Activated gamma-delta T cell treated with Interleukin-2 at 50 U/mL for 16 hours (primary cell): ENCODE measurements around the gene CELF2.
"Not testable (repeated sequence)": the region's sequence is repeated elsewhere in the genome, so short reads cannot be mapped to it uniquely, and the experiment has no call there.

Experiments
- DNase-seq: peaks from one replicate; pipeline ENCODE4 v3.0.0-alpha.2; 2020

Gene CELF2

DNA sequence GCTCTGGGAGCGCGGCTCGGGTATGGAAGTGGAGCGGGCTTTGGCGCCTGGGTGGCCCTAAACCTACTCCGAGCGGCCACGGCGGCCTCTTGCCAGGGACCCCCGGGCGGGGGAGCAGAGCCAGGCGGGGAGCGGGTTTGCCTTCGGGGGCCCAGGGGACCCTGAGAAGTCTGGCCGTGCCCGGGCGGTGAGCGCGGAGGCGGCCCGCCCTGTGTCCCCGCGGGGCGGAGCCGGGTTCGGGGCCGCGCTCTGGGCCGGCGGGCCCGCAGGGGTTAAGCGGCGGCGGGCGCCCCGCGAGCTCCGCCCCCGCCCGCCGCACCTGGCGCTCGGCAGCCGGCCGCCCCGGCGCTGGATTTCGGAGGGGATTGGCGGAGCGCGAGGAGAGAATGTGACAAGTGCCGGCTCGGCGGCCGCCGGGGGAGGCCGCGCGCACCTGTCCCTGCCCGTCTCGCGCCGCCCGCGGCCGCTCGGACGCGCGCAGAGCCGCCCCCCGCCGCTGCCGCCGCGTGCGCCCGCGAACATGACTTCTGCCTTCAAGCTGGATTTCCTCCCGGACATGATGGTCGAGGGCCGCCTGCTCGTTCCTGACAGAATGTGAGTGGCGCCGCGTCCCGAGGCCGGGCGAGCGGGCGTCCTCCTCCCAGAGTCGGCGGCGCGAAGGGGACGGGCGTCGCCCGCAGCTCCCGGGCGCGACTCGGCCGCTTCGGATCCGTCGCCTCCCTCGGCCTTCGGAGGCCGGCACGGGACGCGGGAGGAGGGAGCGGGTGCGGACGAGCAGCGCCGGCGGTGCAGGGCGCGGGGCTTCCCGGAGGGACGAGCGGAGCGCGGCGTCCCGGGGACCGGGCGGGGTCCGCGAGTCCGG is at the start of gene CELF2:
CELF2 (plus strand) TSS at position 303 of the 862 bp plus-strand sequence; CDS start at position 521, 218 bp downstream.
- peak; percentile 30 for DNase-seq

DNA sequence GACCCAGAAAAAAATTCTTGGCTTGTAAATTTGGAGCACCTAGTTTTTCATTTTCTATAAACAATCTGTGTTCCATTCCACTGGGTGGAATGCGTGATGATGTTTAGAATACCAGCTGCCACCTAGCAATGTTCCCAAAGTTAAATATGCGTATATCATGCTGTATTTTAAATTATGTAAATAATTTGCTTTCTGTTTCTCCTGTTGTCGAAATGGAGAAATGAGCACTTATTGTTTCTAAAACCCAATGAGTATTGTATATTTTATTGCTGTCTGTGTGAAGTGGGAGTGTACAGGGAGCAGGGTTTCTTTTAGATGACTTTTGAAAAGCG is 49.4 kb upstream of the CELF2 start:
- DNase-seq, result no peak

DNA sequence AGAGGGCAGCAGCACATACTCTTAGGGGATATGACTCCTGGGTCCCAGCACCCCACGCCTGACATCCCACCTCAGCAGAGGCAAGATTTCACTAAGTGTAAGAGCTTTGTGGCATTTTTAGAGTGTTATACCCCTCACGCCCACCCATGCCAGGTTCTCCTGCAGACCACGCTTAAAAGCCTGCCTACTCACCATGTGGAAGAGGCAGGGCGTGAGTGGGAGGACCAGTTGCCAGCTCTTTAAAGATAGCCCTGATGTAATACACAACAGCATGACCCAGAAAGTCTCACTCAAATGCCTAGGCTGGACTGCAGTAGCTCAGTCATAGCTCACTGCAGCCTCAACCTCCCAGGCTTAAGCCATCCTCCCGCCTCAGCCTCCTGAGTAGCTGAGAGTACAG is 44.4 kb upstream of the CELF2 start:
- DNase-seq, result no peak

DNA sequence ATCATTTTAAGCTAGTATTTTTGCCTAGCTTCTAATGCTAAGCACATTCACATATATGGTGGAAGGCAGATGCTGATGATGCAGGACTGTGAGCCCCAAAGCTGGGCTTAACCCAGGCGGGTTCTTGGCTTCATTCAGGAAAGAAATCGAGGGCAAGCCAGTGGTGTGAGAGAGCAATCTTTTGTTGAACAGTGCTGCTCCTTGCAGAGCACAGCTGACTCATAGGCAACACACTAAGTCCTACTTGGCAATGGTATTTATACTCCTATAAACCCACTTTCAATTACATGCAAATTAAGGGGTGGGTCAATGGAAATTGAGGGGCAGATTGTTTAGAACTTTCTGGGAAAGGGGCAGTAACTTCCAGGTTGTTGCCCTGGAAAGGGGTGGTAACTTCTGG is 42.0 kb upstream of the CELF2 start:
- no peak for DNase-seq

DNA sequence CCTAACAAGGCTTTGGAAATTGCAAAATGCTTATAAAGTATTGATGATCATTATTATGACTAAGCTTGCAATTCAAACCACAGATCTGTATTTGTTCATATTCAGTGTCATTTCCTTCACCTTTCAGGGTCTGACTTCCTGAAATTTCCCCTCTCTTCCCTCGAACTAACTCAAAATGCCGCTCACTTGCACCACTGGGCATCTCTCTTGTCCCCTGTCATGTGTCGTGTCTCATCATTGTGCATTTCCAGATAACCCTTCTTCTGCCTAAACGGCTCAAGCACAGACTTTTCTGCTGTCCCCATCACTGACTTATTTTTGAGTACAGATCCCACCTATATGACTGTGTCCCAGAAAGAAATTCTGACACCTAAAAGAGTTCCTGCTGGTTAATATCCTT is 41.0 kb upstream of the CELF2 start:
- no peak for DNase-seq

DNA sequence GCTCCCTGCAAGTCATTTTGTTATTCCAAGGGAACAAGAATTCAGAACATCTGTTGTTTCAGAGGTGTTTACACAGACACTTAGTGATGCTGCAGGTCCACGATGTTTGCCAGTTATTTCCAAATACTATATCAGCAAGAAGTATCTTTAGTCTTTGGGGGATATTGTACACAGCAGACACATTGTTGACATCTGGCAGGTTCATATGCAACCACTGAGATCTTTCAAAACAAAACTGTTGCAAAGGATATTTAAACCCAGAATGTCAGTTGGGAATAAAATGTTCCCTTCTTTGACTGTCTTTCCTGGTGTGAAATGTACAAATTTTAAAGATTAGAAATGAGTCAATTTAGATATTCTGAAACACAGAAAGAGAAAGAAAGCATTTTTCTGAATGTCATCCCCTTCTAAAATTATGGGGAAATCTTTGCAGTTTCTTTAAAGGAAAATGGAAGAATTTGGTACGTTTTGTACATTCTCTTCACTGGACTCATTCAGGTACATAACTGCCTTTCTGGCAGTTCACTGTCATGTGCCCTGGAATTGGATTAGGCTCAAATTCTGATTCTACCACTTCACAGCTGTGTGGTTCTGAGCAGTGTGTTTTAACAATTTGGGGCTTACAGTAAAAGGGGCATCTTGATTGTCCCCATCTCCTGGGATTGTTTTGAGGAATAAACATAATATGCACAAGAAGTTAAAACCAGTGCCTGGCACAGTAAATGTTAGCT is 40.3 kb upstream of the CELF2 start:
- DNase-seq, result no peak

DNA sequence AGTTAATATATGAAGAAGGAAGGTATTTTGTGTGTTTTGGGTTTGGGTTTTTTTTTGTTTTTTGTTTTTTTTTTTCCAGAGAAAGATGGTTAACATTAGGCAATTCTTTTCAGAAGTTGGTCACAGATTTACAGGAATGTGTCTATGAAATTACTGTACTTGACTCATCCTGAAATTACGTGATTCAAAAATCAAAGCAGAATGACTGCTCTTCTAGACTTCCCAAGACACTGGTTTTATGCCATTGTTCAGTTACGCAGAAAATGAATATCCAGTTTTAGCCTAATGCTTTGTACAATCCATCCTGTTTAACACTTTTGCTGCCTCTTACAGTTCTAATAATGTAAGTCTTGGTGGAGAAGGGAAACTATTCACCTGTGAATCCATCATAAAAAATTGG is 39.7 kb upstream of the CELF2 start:
- no peak for DNase-seq

DNA sequence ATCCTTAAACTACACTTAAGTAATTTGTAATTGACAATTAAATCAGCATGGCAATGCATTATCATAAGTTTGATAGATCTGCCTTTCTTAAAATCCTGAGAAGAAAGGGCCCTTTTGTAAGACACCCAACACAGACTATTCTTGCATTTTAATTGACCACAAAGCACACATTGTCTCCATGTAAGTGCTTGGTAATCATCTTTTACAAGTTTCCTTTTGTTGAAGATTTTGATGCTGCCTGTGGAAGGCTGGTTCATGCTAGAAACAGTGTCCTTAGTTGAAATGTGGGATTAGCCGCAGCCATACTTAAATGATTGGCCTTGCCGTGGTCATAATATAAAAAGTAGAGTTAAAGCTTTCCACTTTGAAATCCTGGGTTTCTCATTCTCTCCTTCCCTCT is 32.3 kb upstream of the CELF2 start:
- DNase-seq, result no peak

DNA sequence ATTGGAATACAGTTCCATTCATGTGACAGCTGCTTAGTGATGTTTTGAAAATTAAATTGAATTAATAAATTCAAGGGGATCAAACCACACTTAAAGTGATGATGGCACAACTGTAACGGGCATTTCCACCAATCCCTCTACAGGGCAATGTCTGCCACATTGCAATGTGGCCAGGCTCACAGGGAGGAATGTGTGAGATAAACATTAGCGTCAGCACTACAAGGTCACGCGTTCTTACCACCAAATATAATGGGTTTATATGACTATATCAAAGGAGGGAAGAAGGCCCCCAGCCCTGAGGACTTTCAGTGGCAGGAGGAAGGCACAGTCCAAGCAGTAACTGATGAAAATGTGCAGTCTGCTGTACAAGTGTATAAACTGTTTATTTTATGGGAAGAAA is 31.1 kb upstream of the CELF2 start:
- no peak for DNase-seq

DNA sequence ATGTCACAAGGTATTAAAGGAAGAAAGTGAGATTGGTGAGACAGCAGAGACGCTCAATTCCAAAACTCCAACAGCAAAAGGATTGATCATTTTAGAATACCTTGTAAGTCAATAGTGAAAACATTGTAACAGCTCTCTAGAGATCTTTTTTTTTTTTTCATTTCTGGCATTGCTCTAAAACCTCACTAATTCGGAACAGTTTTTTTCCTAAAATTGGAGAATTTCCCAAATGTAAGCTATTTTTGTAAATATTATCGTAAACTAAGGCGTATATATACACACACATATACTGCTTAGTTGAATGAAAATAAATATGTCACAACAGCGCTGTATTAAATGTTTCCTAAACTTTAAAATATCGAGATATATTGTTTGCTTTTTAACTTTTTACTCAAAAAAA is 30.6 kb upstream of the CELF2 start:
- no peak for DNase-seq

DNA sequence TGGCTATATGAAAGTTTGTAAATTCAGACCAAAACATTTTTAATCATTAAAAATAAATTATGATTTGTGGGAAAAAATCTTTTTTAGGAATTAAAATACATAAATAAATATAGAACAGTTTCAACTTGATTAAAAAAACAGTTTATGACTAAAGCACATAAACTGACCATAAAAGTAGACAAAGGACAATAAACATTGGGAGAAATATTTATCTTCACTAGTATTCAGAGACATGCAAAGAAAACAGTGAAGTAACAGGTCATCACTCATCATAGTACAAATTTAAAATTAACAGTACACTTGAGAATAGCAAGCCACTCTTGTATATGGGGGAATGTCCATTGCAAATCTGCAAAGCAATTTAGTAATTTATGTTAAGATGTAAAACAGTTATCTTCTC is 28.0 kb upstream of the CELF2 start:
- DNase-seq, result no peak

DNA sequence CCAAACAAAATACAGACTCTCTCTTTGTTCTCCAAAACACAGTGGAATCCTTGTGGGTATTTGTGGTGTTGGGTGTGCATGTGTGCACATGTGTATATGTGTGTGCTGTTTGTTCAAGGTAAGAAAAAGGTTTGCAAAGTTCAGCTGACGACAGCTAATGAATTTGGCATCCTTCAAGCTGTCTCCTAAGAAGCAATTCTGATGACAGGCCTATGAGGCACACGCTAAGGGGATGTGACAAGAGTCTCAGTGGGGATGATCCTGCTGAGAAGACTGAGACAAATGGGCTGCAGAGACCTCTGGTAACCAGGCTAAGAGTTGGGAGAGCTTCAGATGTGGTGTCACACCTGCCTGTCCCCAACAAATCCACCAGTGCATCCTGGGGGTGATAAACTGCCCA is 26.5 kb upstream of the CELF2 start:
- DNase-seq, result no peak

DNA sequence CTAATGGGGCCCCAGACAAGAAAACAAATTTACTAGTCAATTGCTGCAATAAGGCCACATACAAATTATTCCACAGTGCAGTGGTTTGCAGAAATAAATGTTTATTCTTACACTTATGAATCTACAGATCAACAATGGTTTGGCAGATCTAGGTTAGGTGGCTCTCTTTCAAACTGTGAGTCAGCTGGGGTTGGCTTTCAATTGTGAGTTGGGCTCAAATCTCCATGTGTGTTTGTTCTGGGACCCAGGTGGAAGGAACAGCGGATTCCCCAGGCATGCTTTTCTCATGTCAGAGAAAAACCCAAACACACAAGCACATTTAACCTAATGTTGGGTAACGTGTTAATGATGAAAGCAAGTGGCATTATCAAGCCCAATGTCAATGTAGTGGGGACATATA is 25.6 kb upstream of the CELF2 start:
- no peak for DNase-seq

DNA sequence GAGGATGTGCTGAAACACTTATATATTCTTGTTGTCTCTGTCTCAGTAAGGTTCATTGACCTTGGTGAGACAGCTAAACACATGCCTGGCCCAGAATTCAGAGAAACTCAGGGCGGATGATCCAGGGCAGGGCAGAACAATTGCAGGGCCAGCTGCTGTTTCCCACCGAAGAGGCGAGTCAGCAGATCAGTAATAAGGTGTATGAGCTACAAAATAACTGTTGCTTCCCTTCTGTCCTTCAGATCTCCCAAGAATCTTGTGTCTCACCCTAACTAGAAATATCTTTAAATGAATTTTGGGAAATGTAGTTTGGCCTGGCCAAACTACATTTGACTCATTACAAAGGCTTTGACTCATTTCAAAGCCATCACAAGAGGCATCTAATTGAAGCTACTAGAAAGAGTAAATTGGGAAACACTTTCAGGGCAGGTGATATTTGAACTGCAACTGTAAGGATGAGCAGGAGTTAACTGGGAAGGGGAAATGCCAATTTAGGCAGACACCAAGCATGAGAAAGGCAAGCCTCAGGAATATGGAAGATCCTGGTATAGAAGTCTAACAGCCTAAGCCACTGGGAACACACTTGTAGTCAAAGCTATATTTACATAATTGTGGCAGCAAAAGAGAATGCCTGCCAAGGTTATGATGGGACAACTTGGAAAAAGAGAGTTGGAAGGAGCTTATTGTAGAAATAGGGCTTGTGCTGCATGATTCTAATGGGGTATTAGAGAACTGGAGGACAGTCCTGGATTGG is 24.5 kb upstream of the CELF2 start:
- DNase-seq, result no peak

DNA sequence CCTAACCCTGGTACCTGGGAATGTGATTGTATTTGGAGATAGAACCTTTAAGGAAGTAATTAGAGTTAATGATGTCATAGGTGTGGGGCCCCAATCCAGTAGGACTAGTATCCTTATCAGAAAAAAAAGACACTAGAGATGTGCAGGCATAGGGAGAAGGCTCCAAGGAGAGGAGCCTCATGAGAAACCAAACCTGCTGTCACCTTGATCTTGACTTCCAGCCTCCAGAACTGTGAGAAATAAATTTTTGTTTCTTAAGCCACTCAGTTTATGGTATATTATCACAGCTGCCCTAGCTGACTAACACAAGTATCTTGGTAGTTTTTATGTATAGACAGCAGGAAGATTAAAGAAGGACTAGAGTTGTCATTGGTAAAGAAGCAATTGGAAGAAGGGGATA is 23.9 kb upstream of the CELF2 start:
- DNase-seq, result no peak

DNA sequence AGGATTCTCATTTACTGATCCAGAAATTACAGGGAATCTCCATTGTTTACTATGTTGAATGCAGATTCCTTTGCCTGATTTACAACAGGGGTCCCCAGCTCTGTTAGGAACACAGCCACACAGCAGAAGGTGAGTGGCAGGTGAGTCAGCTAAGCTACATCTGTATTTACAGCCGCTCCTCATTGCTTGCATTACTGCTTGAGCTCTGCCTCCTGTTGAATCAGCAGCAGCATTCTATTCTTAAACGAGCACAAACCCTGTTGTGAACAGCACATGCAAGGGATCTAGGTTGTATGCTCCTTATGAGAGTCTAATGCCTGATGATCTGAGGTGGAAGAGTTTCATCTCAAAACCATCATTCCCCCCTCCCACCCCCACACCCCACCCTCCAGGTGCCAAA is 23.3 kb upstream of the CELF2 start:
- DNase-seq, result no peak

DNA sequence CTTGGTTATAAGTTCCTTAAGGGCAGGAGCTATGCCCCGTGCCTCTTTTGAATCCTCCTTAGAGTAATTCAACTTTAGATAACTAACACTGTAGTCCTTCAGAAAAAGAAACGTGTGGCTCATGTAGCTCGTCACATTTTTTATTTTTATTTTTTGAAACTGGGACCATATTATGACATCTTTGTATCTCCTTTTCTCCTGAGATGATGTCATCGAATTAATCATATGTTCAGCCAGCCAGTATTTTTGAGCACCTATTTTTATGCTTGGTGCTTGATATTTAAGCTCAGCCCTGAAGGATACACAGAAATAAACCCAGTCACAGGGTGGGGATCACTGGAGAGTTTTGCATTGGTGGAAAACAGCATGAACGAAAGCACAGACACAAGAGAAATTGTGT is 22.6 kb upstream of the CELF2 start:
- DNase-seq, result no peak

DNA sequence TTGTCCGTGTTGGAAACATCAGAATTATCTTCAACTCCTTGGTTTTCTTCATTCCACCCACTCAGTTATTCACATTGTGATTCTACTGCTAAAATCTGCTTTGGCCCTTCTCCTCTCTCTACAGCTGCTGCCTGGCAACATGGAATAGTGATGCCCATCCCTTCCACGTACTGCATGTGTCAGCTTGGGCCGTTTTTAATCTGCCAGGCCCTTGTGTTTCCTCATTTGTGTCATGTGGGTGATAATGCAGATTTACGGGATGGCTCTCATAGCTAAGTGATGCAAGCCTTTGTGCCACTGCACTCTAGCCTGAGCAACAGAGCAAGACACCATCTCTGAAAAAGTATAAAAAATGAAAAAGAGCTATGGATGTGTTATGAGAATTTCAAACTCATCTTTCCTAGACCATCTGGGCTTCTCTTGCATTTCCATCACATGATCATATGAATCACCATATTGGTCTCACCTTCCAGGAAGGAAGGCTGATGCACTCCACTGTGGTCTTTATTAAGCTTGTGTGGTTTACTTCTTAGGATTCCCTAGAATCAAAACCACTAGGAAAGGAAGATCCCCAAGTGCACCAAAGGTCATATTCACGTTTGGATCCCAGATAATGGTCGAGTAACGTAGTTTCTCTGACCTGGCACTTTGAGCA is 20.6 kb upstream of the CELF2 start:
- DNase-seq, result no peak

DNA sequence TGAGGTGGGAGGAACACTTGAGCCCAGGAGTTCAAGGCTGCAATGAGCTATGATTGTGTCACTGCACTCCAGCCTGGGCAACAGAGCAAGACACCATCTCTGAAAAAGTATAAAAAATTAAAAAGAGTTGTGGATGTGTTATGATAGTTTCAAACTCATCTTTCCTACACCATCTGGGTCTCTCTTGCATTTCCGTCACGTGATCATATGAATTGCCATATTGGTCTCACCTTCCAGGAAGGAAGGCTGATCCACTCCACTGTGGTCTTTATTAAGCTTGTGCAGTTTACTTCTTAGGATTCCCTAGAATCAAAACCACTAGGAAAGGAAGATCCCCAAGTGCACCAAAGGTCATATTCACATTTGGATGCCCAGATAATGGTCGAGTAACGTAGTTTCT is 18.2 kb upstream of the CELF2 start:
- DNase-seq, result not testable (repeated sequence)

DNA sequence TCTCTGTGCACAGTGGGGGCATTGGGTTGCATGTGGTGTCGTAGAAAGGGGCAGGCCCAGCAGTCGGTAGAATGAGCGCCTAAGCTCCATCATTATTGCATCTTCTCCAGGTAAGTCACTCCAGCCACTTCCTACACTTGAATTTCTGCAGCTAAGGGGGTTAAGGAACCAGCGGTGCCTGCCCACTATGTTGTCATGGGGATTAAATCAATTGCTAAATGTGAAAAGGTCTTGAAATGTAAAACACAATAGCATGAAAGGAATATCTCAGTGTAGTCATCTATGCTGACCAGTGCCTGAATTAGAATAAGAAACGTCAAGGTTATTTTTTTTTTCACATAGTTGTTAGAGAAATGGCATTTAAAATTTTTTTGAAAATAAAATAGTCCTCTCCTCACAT is 15.2 kb upstream of the CELF2 start:
- DNase-seq, result no peak

DNA sequence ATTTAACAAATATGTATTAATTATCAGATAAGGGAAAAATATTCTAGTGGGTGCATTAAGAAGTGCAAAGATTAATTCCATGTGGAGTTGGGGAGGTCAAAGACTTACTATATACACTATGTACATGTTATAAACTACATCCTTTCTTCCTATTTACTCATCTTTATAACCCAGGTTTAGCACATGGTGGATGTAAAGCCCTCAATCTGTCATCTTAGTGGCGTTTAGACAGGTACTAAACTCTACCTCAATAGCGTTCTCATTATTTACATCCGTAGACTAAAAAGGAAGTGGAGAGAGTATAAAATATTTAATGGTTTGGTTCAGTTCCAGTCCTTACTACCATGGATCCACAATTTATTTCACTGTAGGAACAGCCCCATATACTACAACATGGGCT is 14.8 kb upstream of the CELF2 start:
- no peak for DNase-seq

DNA sequence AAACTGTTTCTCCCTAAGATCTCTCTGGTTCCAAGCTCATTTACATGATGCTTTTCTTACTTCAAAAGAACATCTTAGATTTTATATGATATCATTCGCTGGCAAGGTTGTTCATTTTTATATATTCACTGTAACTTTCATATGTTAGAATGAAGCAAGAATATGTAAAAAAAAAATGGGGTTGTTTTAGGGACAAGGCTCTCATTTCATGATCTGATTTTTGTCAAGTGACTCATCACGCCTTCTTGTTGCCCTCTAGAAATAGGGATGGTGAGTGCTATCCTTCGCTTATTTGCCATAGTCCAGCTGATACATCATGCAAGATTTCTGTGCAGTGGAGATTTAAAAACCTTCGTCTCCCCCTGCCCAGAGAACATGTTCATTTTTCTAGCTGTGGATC is 14.0 kb upstream of the CELF2 start:
- no peak for DNase-seq
